GM18526 (cell line): ENCODE data around the gene ILDR1.

Source experiments
- POLR2A ChIP-seq: IDR thresholded peaks from 3 replicates; pipeline ENCODE4 v1.6.1; 2011; ENCODE audit not compliant: insufficient read length; ENCODE audit errors: extremely low read depth

ILDR1 gene

GRCh38 chr3:121980450-121980796 is 41.6 kb downstream of the ILDR1 start:
- TF ChIP-seq POLR2A = no peak

- TF ChIP-seq POLR2A = no peak
Observed at GRCh38 chr3:121979734-121980449, 42.2 kb downstream of the ILDR1 start.

- no peak for TF ChIP-seq POLR2A
Observed at GRCh38 chr3:121979246-121979645, 42.8 kb downstream of the ILDR1 start.

- no peak for TF ChIP-seq POLR2A
Observed at GRCh38 chr3:121976727-121977126, 45.3 kb downstream of the ILDR1 start.

GRCh38 chr3:121975702-121976302 is 46.2 kb downstream of the ILDR1 start:
- no peak for TF ChIP-seq POLR2A

- no peak for TF ChIP-seq POLR2A
Observed at GRCh38 chr3:121974601-121975111, 47.4 kb downstream of the ILDR1 start.

GRCh38 chr3:121970047-121970446 is 52.0 kb downstream of the ILDR1 start:
- TF ChIP-seq POLR2A = no peak

GRCh38 chr3:121969631-121970030 is 52.4 kb downstream of the ILDR1 start:
- no peak for TF ChIP-seq POLR2A

- no peak for TF ChIP-seq POLR2A
Observed at GRCh38 chr3:121963608-121964007, 58.4 kb downstream of the ILDR1 start.

GRCh38 chr3:121962443-121962842 is 59.6 kb downstream of the ILDR1 start:
- TF ChIP-seq POLR2A = no peak

GRCh38 chr3:121961283-121961682 is 60.8 kb downstream of the ILDR1 start:
- no peak for TF ChIP-seq POLR2A

GRCh38 chr3:121958801-121959200 is 63.2 kb downstream of the ILDR1 start:
- no peak for TF ChIP-seq POLR2A

- no peak for TF ChIP-seq POLR2A
Observed at GRCh38 chr3:121957674-121958415, 64.2 kb downstream of the ILDR1 start.

- no peak for TF ChIP-seq POLR2A
Observed at GRCh38 chr3:121956363-121956762, 65.7 kb downstream of the ILDR1 start.

GRCh38 chr3:121951291-121951919 is 70.6 kb downstream of the ILDR1 start:
- no peak for TF ChIP-seq POLR2A

- no peak for TF ChIP-seq POLR2A
Observed at GRCh38 chr3:121948641-121949040, 73.4 kb downstream of the ILDR1 start.
